Rectal smooth muscle tissue (tissue), 1 donor: ENCODE measurements around the gene MXD3.

Experiments
- H3K27ac ChIP-seq: one replicate; pipeline ENCODE4 v1.7.0; 2013; ENCODE audit warnings: low read depth, low read length, inconsistent platforms
- H3K27me3 ChIP-seq: one replicate; pipeline ENCODE4 v1.7.0; 2013; ENCODE audit warnings: low read length; ENCODE audit not compliant: control insufficient read depth, insufficient read depth
- H3K36me3 ChIP-seq: one replicate; pipeline ENCODE4 v1.7.0; 2013; ENCODE audit warnings: low read length; ENCODE audit not compliant: control insufficient read depth, insufficient read depth
- H3K4me1 ChIP-seq: one replicate; pipeline ENCODE4 v1.7.0; 2013; ENCODE audit warnings: low read length; ENCODE audit not compliant: control insufficient read depth, insufficient read depth
- H3K4me3 ChIP-seq: one replicate; pipeline ENCODE4 v1.7.0; 2013; ENCODE audit warnings: low read length
- H3K9ac ChIP-seq: one replicate; pipeline ENCODE4 v1.7.0; 2013; ENCODE audit warnings: low read length

Gene MXD3

GRCh38 chr5:177328545-177329231, 17.0 kb upstream of the MXD3 start:
- H3K4me3 ChIP-seq: no peak overlapping the region
- peaks cover 23% of the 10 kb centered on the region for H3K36me3 ChIP-seq
- H3K27ac ChIP-seq: no peak overlapping the region
- no peaks in the 10 kb centered on the region for H3K27me3 ChIP-seq
- H3K4me1 ChIP-seq: no peaks in the 10 kb centered on the region
- H3K9ac ChIP-seq: no peak overlapping the region

- Histone ChIP-seq H3K27ac (peak overlapping the region; percentile 4), H3K36me3 (peaks cover 15% of the 10 kb centered on the region), H3K9ac (no peak overlapping the region), H3K4me1 (no peaks in the 10 kb centered on the region), H3K4me3 (no peak overlapping the region), H3K27me3 (no peaks in the 10 kb centered on the region)
Observed at GRCh38 chr5:177327539-177328522, 16.1 kb upstream of the MXD3 start.

GRCh38 chr5:177325868-177326381, 14.2 kb upstream of the MXD3 start:
- H3K4me1 ChIP-seq: no peaks in the 10 kb centered on the region
- H3K9ac ChIP-seq: no peak overlapping the region
- H3K36me3 ChIP-seq: peaks cover 9% of the 10 kb centered on the region
- H3K4me3 ChIP-seq: no peak overlapping the region
- H3K27me3 ChIP-seq: no peaks in the 10 kb centered on the region
- H3K27ac ChIP-seq: no peak overlapping the region

- Histone ChIP-seq H3K4me3 (no peak overlapping the region), H3K27me3 (no peaks in the 10 kb centered on the region), H3K27ac (no peak overlapping the region), H3K36me3 (no peaks in the 10 kb centered on the region), H3K9ac (no peak overlapping the region), H3K4me1 (no peaks in the 10 kb centered on the region)
Observed at GRCh38 chr5:177320879-177321278, 9.2 kb upstream of the MXD3 start.

GRCh38 chr5:177319913-177320588, 8.4 kb upstream of the MXD3 start:
- Histone ChIP-seq H3K27ac (no peak overlapping the region), H3K4me3 (no peak overlapping the region), H3K36me3 (no peaks in the 10 kb centered on the region), H3K4me1 (no peaks in the 10 kb centered on the region), H3K9ac (no peak overlapping the region), H3K27me3 (no peaks in the 10 kb centered on the region)

GRCh38 chr5:177317959-177318377, 6.3 kb upstream of the MXD3 start:
- Histone ChIP-seq H3K4me1 (no peaks in the 10 kb centered on the region), H3K9ac (no peak overlapping the region), H3K4me3 (no peak overlapping the region), H3K27ac (no peak overlapping the region), H3K27me3 (no peaks in the 10 kb centered on the region), H3K36me3 (no peaks in the 10 kb centered on the region)

GRCh38 chr5:177316005-177316404, 4.3 kb upstream of the MXD3 start:
- no peaks in the 10 kb centered on the region for H3K36me3 ChIP-seq
- H3K27ac ChIP-seq: no peak overlapping the region
- no peaks in the 10 kb centered on the region for H3K27me3 ChIP-seq
- H3K4me1 ChIP-seq: no peaks in the 10 kb centered on the region
- H3K4me3 ChIP-seq: no peak overlapping the region
- no peak overlapping the region for H3K9ac ChIP-seq

- H3K9ac ChIP-seq: no peak overlapping the region
- H3K36me3 ChIP-seq: no peaks in the 10 kb centered on the region
- no peaks in the 10 kb centered on the region for H3K27me3 ChIP-seq
- H3K27ac ChIP-seq: no peak overlapping the region
- H3K4me1 ChIP-seq: no peaks in the 10 kb centered on the region
- no peak overlapping the region for H3K4me3 ChIP-seq
Observed at GRCh38 chr5:177315411-177315810, 3.7 kb upstream of the MXD3 start.

GRCh38 chr5:177314376-177315342, 3.0 kb upstream of the MXD3 start:
- H3K36me3 ChIP-seq: no peaks in the 10 kb centered on the region
- no peaks in the 10 kb centered on the region for H3K4me1 ChIP-seq
- H3K27me3 ChIP-seq: no peaks in the 10 kb centered on the region
- no peak overlapping the region for H3K9ac ChIP-seq
- H3K4me3 ChIP-seq: no peak overlapping the region
- no peak overlapping the region for H3K27ac ChIP-seq

- no peak overlapping the region for H3K27ac ChIP-seq
- no peaks in the 10 kb centered on the region for H3K36me3 ChIP-seq
- H3K4me1 ChIP-seq: no peaks in the 10 kb centered on the region
- H3K9ac ChIP-seq: no peak overlapping the region
- H3K4me3 ChIP-seq: no peak overlapping the region
- H3K27me3 ChIP-seq: no peaks in the 10 kb centered on the region
Observed at GRCh38 chr5:177313561-177314259, 2.0 kb upstream of the MXD3 start.

GRCh38 chr5:177312649-177313181, 1.0 kb upstream of the MXD3 start:
- H3K4me1 ChIP-seq: no peaks in the 10 kb centered on the region
- no peak overlapping the region for H3K9ac ChIP-seq
- no peaks in the 10 kb centered on the region for H3K27me3 ChIP-seq
- no peaks in the 10 kb centered on the region for H3K36me3 ChIP-seq
- H3K27ac ChIP-seq: no peak overlapping the region
- H3K4me3 ChIP-seq: peak overlapping the region; percentile 43
